ENCODE results near the gene MAP2K2. TPM values are rescaled to one million over a fixed set of nuclear protein-coding genes. Genes with fewer than 3 reads are reported as not detected.

Gene MAP2K2
- total RNA-seq, 2 donors from 2014 or later: 56.8 to 92.0 TPM

DNA sequence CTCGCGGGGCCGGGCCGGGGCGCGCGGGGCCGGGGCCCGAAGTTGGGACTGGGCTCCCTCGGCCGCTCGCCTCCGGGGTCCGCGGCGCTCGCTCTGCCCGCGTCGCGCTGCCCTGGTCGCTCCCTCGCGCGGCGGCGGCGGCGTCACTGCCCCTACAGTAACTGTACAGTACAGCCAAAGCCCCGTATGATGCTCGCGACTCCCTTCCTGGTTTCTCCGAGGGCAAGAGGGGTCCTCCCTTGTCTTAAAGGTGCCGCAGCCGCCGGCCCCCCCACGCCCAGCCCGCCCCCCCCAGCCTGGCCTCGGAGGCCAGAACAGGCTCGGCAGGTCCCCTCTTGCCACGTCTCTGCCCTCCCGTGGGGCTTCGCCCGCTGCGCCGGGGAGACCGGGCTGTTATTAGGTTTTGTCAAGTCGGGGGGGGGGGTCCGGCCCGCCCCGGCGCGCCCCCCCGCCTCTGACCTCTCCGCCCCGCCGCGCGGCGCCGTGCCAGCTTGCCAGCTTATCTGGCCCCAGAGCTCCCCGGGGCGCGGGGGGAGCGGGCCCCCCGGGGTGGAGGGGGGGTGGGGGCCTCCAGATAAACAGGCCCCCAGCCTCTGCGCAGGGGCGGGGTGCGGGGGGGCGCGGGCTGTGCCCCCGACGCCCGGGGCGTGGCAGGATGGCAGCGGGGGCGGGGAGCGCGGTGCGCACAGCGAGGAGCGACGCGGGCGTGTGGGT lies 57.1 kb downstream of the MAP2K2 start, which contains the start of gene ZBTB7A:
TSS of gene ZBTB7A (minus strand) at position 218 of the 714 bp plus-strand sequence. CDS start 11,667 bp downstream, outside the sequence.
- DNase-seq (peak; percentile 82 to 91 (median 90)), ATAC-seq (peak; percentile 43)
- peak within 1 kb of the TSS; percentile 93 to 97 (median 96) for H3K27ac ChIP-seq
- peak in 2 of 3 donors; percentile 16 to 38 for TF ChIP-seq POLR2A (IDR thresholded peaks at IDR 0.05)
- TF ChIP-seq, protein P1, sequence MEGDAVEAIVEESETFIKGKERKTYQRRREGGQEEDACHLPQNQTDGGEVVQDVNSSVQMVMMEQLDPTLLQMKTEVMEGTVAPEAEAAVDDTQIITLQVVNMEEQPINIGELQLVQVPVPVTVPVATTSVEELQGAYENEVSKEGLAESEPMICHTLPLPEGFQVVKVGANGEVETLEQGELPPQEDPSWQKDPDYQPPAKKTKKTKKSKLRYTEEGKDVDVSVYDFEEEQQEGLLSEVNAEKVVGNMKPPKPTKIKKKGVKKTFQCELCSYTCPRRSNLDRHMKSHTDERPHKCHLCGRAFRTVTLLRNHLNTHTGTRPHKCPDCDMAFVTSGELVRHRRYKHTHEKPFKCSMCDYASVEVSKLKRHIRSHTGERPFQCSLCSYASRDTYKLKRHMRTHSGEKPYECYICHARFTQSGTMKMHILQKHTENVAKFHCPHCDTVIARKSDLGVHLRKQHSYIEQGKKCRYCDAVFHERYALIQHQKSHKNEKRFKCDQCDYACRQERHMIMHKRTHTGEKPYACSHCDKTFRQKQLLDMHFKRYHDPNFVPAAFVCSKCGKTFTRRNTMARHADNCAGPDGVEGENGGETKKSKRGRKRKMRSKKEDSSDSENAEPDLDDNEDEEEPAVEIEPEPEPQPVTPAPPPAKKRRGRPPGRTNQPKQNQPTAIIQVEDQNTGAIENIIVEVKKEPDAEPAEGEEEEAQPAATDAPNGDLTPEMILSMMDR (IDR thresholded peaks at IDR 0.05): peak in 1 of 7 experiments; percentile 11
- H3K36me3 ChIP-seq (replicated peaks in 1 of 2; ENCODE audit: insufficient read depth in 1 of 2, low read depth in 2 of 2): no peaks in the 10 kb centered on the region
- WGBS, 2 donors: 0 to 2% methylated on average over 2 to 67 of the region's 85 CpGs
- peaks cover 36% of the 10 kb centered on the region for H3K4me1 ChIP-seq
- intact Hi-C loops (cut with DNase I): loop anchor here (5.0 kb wide), 1 partner anchor 65 kb away; no protein-coding TSS in a partner anchor
- peak within 1 kb of the TSS; percentile 95 to 97 for H3K4me3 ChIP-seq
- no peaks in the 10 kb centered on the region for H3K9me3 ChIP-seq
- no peaks in the 10 kb centered on the region for H3K27me3 ChIP-seq

DNA sequence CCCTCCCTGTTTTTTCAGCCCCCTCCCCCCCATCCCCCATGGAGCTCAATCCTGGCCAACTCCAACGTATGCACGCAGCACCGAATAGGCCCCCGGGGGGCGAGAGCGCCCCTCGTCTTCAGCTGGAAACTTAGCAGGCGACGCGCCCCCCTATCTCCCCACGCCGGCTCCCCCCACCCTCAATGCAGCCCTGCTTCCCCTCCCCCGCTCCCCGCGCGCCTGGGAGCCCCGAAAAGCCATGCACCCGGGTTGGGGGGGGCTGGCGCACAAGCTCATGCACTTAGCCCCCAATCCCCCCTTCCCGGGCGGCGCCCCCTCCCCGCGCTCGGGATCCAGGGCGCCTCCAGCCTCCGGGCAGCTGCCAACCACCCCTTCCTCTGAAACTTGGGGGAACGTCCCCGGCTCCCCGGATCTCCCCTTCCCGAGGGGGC lies 57.7 kb downstream of the MAP2K2 start:
- H3K4me1 ChIP-seq: peaks cover 43% of the 10 kb centered on the region
- no peaks in the 10 kb centered on the region for H3K27me3 ChIP-seq
- no peaks in the 10 kb centered on the region for H3K36me3 ChIP-seq (replicated peaks in 1 of 2; ENCODE audit: insufficient read depth in 1 of 2, low read depth in 2 of 2)
- 0% methylated on average over 7 of the region's 31 CpGs; no CpG with 5 or more reads in 1 of the 2 donors for WGBS, 2 donors
- TF ChIP-seq POLR2A (IDR thresholded peaks at IDR 0.05): no peak
- TF ChIP-seq, protein P1 (IDR thresholded peaks at IDR 0.05): no peak
- intact Hi-C loops (cut with DNase I): loop anchor here (5.0 kb wide), 1 partner anchor 64 kb away; no protein-coding TSS in a partner anchor
- DNase-seq (peak in 1 of 4 donors; percentile 59), ATAC-seq (no peak)
- H3K4me3 ChIP-seq: peak overlapping the region; percentile 95 to 97
- no peaks in the 10 kb centered on the region for H3K9me3 ChIP-seq
- H3K27ac ChIP-seq: peak overlapping the region; percentile 91 to 97 (median 95)

DNA sequence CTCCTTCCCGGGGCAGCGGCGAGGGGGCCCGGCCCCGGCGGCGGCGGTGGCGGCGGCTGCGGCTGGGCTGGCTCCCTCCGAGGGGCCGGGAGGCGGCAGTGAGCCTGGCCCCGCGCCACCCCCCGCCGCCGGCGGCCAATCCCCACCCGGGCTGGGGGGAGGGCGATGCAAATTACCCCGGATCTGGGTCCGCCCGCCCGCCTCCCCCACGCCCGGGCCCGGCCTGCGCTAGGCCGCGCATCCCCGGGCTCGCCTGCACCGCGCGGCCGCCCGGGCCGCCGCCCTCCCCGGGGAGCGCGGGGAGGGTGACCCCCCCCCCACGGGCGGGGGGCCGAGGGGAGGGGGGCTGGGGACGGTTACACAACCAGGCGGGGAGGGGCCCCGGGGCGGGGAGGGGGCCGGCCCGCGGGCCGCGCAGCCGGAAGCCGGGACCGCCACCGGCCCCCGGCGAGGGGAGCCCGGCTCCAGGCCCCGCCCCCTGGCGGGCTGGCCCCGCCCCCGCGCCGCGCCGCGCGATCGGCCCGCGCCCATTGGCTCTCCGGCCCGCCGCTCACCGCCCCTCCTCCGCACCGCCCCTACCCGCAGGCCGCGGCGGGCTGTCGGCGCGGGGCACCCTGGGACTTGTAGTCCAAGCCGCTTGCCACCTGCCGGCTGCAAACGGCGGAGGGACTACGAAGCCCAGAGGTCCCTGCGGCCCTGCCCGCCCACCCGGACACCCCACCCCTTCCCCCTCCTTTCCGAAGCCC lies 58.3 kb downstream of the MAP2K2 start:
- H3K4me1 ChIP-seq: peaks cover 49% of the 10 kb centered on the region

DNA sequence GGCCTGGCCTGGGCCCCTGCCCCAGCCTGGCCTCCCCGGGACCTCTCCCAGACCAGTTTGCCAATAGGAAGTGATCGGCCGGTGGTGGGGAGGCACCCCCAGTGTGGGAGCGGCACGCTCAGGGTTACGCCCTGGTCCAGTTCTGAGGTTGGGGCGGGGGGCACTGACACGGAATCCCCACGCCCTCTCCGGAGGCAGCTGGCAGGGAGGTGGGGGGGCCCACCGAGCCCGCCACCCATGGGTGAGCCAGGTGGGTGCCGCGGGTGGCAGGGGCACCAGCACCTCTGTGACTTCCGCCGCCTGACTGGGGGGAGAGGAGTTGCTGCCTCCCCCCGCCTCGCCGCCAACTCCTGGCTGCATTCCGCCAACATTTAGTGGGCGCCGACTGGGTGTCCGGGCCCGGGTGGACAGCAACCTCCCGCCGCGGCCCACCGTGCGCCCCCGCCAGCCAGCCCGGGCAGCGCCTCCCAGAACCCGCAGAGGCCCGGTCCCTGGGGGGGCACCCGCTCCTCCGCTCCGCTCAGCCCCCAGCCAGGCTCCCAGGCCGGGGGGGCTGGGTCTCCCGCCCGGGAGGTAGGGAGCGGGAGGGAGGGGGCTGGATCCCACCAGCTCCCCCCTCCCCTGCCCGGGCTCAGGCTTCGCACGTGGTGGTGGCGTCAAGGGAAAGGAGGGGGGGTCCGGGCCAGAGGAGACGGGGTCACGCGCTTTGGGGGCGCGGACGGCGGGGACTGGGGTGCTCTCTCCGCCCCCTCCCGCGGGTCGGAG lies 59.2 kb downstream of the MAP2K2 start:
- TF ChIP-seq POLR2A (IDR thresholded peaks at IDR 0.05): peak in 1 of 3 donors; percentile 6
- TF ChIP-seq, protein P1 (IDR thresholded peaks at IDR 0.05): no peak
- ATAC-seq (no peak), DNase-seq (peak; percentile 52 to 66 (median 59))
- WGBS, 2 donors: 1% methylated on average over 41 of the region's 57 CpGs; no CpG with 5 or more reads in 1 of the 2 donors
- H3K4me1 ChIP-seq: peaks cover 58% of the 10 kb centered on the region
- no peaks in the 10 kb centered on the region for H3K36me3 ChIP-seq (replicated peaks in 1 of 2; ENCODE audit: insufficient read depth in 1 of 2, low read depth in 2 of 2)
- no peaks in the 10 kb centered on the region for H3K27me3 ChIP-seq
- peak overlapping the region; percentile 89 to 97 (median 96) for H3K27ac ChIP-seq
- peak overlapping the region; percentile 82 for H3K4me3 ChIP-seq
- intact Hi-C loops (cut with DNase I): loop anchor here (5.0 kb wide), 1 partner anchor 62 kb away; no protein-coding TSS in a partner anchor
- no peaks in the 10 kb centered on the region for H3K9me3 ChIP-seq

More for the DNA sequence above, 58.3 kb downstream of the MAP2K2 start:
- 0% methylated on average over 47 of the region's 98 CpGs; no CpG with 5 or more reads in 1 of the 2 donors for WGBS, 2 donors
- Histone ChIP-seq H3K27ac (peak overlapping the region; percentile 93 to 97 (median 96)), H3K36me3 (replicated peaks in 1 of 2; ENCODE audit: insufficient read depth in 1 of 2, low read depth in 2 of 2) (no peaks in the 10 kb centered on the region), H3K9me3 (no peaks in the 10 kb centered on the region), H3K4me3 (peak overlapping the region; percentile 95 to 97), H3K27me3 (no peaks in the 10 kb centered on the region)
- TF ChIP-seq, protein P1 (IDR thresholded peaks at IDR 0.05): peak in 2 of 7 experiments; percentile 38 to 39
- TF ChIP-seq POLR2A (IDR thresholded peaks at IDR 0.05): no peak
- intact Hi-C loops (cut with DNase I): loop anchor here (5.0 kb wide), 1 partner anchor 63 kb away; no protein-coding TSS in a partner anchor
- DNase-seq (peak; percentile 97 to 98 (median 97)), ATAC-seq (peak; percentile 82)

All from body of pancreas (tissue), 4 donors.